Transverse colon (tissue), 3 donors: ENCODE measurements around the gene CIPC.

Source experiments
- CTCF ChIP-seq, 5 experiments: fragments of 200-600 bp in 3 of 5; fragments of 450-650 bp in 2 of 5; sonication (generic) in 3 of 5; IDR thresholded peaks; 1 replicate in 2 of 5; 2 replicates in 3 of 5; pipeline ENCODE4 v1.5.1; 2016 to 2017; ENCODE audit warnings: antibody characterized with exemption in 5 of 5, inconsistent platforms in 3 of 5, mild to moderate bottlenecking in 2 of 5, moderate library complexity in 1 of 5
- POLR2A ChIP-seq: fragments of 450-650 bp; IDR thresholded peaks from one replicate; pipeline ENCODE4 v1.6.1; 2016; ENCODE audit warnings: antibody characterized with exemption, mild to moderate bottlenecking, moderate library complexity

- TF ChIP-seq POLR2A = no peak
- no peak for TF ChIP-seq CTCF (IDR thresholded peaks at IDR 0.05)
Observed at GRCh38 chr14:77059276-77059915, 38.7 kb upstream of the CIPC start.
